ENCODE results near the gene REXO4. TPM values are rescaled to one million over a fixed set of nuclear protein-coding genes. Genes with fewer than 3 reads are reported as not detected.

Gene REXO4
- total and polyA plus RNA-seq, 9 of the 15 experiments (the other 6 are each of a cell fraction or from before 2014, with no cell fraction given), result 3.4 to 72.9 (median 31.1) TPM

DNA sequence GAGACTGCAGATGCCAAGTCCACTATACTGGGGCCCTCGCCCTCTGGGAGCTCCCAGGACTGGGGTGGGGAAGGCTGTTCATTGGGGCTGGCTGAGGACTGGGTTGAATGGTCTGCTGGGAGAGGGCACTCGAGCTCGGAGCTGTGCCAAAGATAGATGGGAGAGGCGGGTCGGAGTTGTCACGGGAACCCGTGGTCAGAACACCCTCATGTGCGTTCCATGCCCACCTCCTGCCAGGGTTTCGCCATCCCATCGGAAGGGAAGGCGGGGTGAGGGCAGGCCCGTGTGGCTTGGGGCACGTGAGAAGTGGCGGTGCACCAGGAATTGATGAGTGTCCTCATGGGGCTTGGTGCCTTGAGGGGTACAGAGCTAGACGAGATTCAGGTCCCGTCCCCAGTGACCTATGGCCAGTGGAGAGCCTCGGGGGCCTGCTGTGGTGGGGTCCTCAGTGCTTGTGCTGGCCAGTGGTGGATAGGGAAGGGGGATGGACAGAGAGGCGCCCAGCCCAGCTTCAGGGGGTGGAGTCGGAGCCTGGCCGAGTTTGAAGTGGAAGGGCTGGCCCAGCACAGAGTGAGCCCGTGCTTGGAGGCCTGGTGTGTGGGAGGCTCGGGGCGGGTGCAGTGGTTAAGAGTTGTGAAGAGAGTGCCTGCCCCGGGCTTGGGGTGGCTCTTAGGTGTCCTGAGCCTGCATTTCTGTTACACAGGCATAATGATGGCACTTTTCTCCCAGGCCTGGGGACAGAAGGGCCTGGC is 46.2 kb upstream of the REXO4 start:
- in situ Hi-C loops (cut with MboI), result no loop called here
- BruUV-seq (replicated peaks), result no TSS peak
- no peak for ATAC-seq
- no peaks in the 10 kb centered on the region for H3K9me3 ChIP-seq (replicated peaks; ENCODE audit: control insufficient read depth, insufficient read depth, low read depth, low read length)
- no peaks in the 10 kb centered on the region for H3K79me2 ChIP-seq (ENCODE audit: control insufficient read depth, insufficient read depth, low read length)
- H3K27me3 ChIP-seq (ENCODE audit: control insufficient read depth in 2 of 2, insufficient read depth in 2 of 2, low read length in 2 of 2), result peaks cover 23 to 72% of the 10 kb centered on the region in 2 experiments; a peak in 4 of 5 replicates
- no peak overlapping the region for H2AFZ ChIP-seq (ENCODE audit: low read depth, low read length)
- H3K4me3 ChIP-seq, result no peak overlapping the region
- peaks cover 1 to 41% of the 10 kb centered on the region in 2 experiments; a peak in 3 of 5 replicates for H3K4me1 ChIP-seq (replicated peaks in 1 of 2; ENCODE audit: control insufficient read depth in 2 of 2, insufficient read depth in 2 of 2, low read length in 2 of 2)
- H3K9me1 ChIP-seq (ENCODE audit: control insufficient read depth, insufficient read depth, low read length), result no peaks in the 10 kb centered on the region
- FAIRE-seq, result no peak
- H3K36me3 ChIP-seq (ENCODE audit: control insufficient read depth, insufficient read depth, low read length), result no peaks in the 10 kb centered on the region
- H3K9ac ChIP-seq (ENCODE audit: insufficient read depth in 1 of 2, low read depth in 2 of 2, low read length in 2 of 2), result no peak overlapping the region
- TF ChIP-seq EGR1 (conservative IDR thresholded peaks at IDR 0.05), result 0 out of 2 replicates have a peak, but pooled peaks have one; percentile 13
- TF ChIP-seq BHLHE40 (IDR thresholded peaks at IDR 0.05; ENCODE audit: low read length), result peak; percentile 44; the same call in 1 of the 2 replicates
- no peak for TF ChIP-seq ZNF766 (CRISPR knock-in tag; conservative IDR thresholded peaks at IDR 0.05)
- peak in 1 of 4 experiments; percentile 29 for DNase-seq (ENCODE audit: extremely low read depth in 1 of 4, low spot score in 3 of 4)
- 11% methylated on average over 24 of the region's 24 CpGs for WGBS (ENCODE audit: insufficient coverage, low coverage, missing lambda C conversion rate)
- intact Hi-C loops (cut with micrococcal nuclease), result no loop called here
- CTCF ChIA-PET (ENCODE audit: low intra/inter-chr PET ratio), result no interaction called here
- no peak overlapping the region for H3K27ac ChIP-seq (ENCODE audit: extremely low read depth, low read depth, low read length)
- POLR2A ChIA-PET, result no interaction called here
- peaks cover 29% of the 10 kb centered on the region for H4K20me1 ChIP-seq (replicated peaks; ENCODE audit: control insufficient read depth, insufficient read depth, low read length)
- no peak overlapping the region for H3K4me2 ChIP-seq (ENCODE audit: insufficient read depth, low read length)

DNA sequence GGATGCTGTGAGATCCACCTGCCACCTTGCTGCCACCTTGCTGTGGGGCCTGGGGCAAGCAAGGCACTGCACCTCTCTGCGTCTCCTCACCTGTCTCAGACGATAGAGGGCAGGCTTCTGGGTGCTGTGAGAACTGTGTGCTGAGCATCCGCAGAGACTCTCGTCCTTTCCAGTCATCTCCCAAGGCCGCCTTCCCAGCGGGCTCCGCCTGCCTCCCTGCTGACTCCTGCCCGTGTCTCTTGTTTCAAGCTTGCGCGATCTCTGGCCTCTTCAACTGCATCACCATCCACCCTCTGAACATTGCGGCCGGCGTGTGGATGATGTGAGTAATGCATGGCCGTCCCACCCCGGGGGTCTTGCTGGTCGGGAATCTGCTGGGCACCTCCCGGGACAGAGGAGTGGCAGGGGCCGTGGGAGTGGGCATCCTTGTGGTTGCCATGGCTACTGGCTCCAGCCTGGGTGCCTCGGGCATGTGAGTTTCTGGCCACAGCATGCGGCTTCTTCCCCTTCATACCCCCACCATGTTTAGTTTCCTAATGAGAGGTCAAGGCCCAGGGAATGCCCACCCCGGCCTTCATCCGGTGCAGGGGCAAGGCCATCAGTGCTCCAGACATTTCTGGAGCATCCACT is 45.5 kb upstream of the REXO4 start:
- FAIRE-seq (no peak), ATAC-seq (no peak), DNase-seq (ENCODE audit: extremely low read depth in 1 of 4, low spot score in 3 of 4) (peak in 3 of 4 experiments; percentile 34 to 49 (median 40))
- CTCF ChIA-PET (ENCODE audit: low intra/inter-chr PET ratio), result interaction anchor here (1.0 kb wide), 1 partner anchor 23 kb away, joined by 4 read pairs; no protein-coding TSS in a partner anchor
- Histone ChIP-seq H3K4me3 (no peak overlapping the region), H3K4me1 (replicated peaks in 1 of 2; ENCODE audit: control insufficient read depth in 2 of 2, insufficient read depth in 2 of 2, low read length in 2 of 2) (peaks cover 5 to 38% of the 10 kb centered on the region in 2 experiments; a peak in 3 of 5 replicates), H2AFZ (ENCODE audit: low read depth, low read length) (no peak overlapping the region), H3K79me2 (ENCODE audit: control insufficient read depth, insufficient read depth, low read length) (no peaks in the 10 kb centered on the region), H3K36me3 (ENCODE audit: control insufficient read depth, insufficient read depth, low read length) (no peaks in the 10 kb centered on the region), H3K27me3 (ENCODE audit: control insufficient read depth in 2 of 2, insufficient read depth in 2 of 2, low read length in 2 of 2) (peaks cover 25 to 72% of the 10 kb centered on the region in 2 experiments; a peak in 4 of 5 replicates), H3K27ac (ENCODE audit: extremely low read depth, low read depth, low read length) (no peak overlapping the region), H3K4me2 (ENCODE audit: insufficient read depth, low read length) (no peak overlapping the region), H3K9me3 (replicated peaks; ENCODE audit: control insufficient read depth, insufficient read depth, low read depth, low read length) (no peaks in the 10 kb centered on the region), H4K20me1 (replicated peaks; ENCODE audit: control insufficient read depth, insufficient read depth, low read length) (peaks cover 29% of the 10 kb centered on the region), H3K9ac (ENCODE audit: insufficient read depth in 1 of 2, low read depth in 2 of 2, low read length in 2 of 2) (no peak overlapping the region), H3K9me1 (ENCODE audit: control insufficient read depth, insufficient read depth, low read length) (peaks cover 4% of the 10 kb centered on the region)
- in situ Hi-C loops (cut with MboI) (no loop called here), intact Hi-C loops (cut with micrococcal nuclease) (no loop called here)
- no TSS peak for BruUV-seq (replicated peaks)
- POLR2A ChIA-PET, result interaction anchor here (0.6 kb wide), 1 partner anchor 755 kb away, joined by 3 read pairs; no protein-coding TSS in a partner anchor
- 10% methylated on average over 22 of the region's 22 CpGs for WGBS (ENCODE audit: insufficient coverage, low coverage, missing lambda C conversion rate)
- TF ChIP-seq, protein P1, sequence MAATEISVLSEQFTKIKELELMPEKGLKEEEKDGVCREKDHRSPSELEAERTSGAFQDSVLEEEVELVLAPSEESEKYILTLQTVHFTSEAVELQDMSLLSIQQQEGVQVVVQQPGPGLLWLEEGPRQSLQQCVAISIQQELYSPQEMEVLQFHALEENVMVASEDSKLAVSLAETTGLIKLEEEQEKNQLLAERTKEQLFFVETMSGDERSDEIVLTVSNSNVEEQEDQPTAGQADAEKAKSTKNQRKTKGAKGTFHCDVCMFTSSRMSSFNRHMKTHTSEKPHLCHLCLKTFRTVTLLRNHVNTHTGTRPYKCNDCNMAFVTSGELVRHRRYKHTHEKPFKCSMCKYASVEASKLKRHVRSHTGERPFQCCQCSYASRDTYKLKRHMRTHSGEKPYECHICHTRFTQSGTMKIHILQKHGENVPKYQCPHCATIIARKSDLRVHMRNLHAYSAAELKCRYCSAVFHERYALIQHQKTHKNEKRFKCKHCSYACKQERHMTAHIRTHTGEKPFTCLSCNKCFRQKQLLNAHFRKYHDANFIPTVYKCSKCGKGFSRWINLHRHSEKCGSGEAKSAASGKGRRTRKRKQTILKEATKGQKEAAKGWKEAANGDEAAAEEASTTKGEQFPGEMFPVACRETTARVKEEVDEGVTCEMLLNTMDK (IDR thresholded peaks at IDR 0.05; ENCODE audit: borderline replicate concordance, insufficient read depth, low read depth, low read length, poor library complexity, severe bottlenecking), result peak; percentile 82
- TF ChIP-seq ZNF124 (CRISPR knock-in tag; IDR thresholded peaks at IDR 0.05) (no peak), RCOR1 (IDR thresholded peaks at IDR 0.05; ENCODE audit: borderline replicate concordance in 1 of 2, low read depth in 2 of 2, low read length in 2 of 2) (peak in 1 of 2 experiments; percentile 65; a peak in 2 of 4 replicates), ZBED1 (IDR thresholded peaks at IDR 0.05) (no peak), ZNF444 (CRISPR knock-in tag; IDR thresholded peaks at IDR 0.05) (no peak), RFX1 (IDR thresholded peaks at IDR 0.05) (peak; percentile 51), NR2C1 (IDR thresholded peaks at IDR 0.05) (no peak), NR2C1 (tag; IDR thresholded peaks at IDR 0.05) (no peak)
- TF ChIP-seq, protein P2, sequence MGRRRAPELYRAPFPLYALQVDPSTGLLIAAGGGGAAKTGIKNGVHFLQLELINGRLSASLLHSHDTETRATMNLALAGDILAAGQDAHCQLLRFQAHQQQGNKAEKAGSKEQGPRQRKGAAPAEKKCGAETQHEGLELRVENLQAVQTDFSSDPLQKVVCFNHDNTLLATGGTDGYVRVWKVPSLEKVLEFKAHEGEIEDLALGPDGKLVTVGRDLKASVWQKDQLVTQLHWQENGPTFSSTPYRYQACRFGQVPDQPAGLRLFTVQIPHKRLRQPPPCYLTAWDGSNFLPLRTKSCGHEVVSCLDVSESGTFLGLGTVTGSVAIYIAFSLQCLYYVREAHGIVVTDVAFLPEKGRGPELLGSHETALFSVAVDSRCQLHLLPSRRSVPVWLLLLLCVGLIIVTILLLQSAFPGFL (CRISPR knock-in tag; IDR thresholded peaks at IDR 0.05), result no peak
